BLaER1 (cell line): ENCODE measurements around the gene TENM3.
"Not testable (repeated sequence)": the region's sequence is repeated elsewhere in the genome, so short reads cannot be mapped to it uniquely, and the experiment has no call there.

ENCODE experiments used
- H3K27ac ChIP-seq: shearing (Covaris generic); formaldehyde crosslinking; 2 replicates; pipeline ENCODE4 v1.8.1; 2022
- H3K27me3 ChIP-seq: shearing (Covaris generic); formaldehyde crosslinking; 2 replicates; pipeline ENCODE4 v1.8.1; 2022
- H3K36me3 ChIP-seq: shearing (Covaris generic); formaldehyde crosslinking; 2 replicates; pipeline ENCODE4 v1.8.1; 2022
- H3K4me1 ChIP-seq: shearing (Covaris generic); formaldehyde crosslinking; 2 replicates; pipeline ENCODE4 v1.8.1; 2022
- H3K4me2 ChIP-seq: shearing (Covaris generic); formaldehyde crosslinking; 2 replicates; pipeline ENCODE4 v1.8.1; 2022
- H3K4me3 ChIP-seq: shearing (Covaris generic); formaldehyde crosslinking; 2 replicates; pipeline ENCODE4 v1.8.1; 2022
- H3K9ac ChIP-seq: shearing (Covaris generic); formaldehyde crosslinking; 2 replicates; pipeline ENCODE4 v1.8.1; 2022
- H3K9me3 ChIP-seq: shearing (Covaris generic); formaldehyde crosslinking; 2 replicates; pipeline ENCODE4 v1.8.1; 2022
- H4K20me1 ChIP-seq: shearing (Covaris generic); formaldehyde crosslinking; 2 replicates; pipeline ENCODE4 v1.8.1; 2022
- Cebpa-rat ChIP-seq: shearing (Covaris generic); IDR thresholded peaks from 2 replicates; pipeline ENCODE4 v1.8.1; 2022

The TENM3 gene

DNA sequence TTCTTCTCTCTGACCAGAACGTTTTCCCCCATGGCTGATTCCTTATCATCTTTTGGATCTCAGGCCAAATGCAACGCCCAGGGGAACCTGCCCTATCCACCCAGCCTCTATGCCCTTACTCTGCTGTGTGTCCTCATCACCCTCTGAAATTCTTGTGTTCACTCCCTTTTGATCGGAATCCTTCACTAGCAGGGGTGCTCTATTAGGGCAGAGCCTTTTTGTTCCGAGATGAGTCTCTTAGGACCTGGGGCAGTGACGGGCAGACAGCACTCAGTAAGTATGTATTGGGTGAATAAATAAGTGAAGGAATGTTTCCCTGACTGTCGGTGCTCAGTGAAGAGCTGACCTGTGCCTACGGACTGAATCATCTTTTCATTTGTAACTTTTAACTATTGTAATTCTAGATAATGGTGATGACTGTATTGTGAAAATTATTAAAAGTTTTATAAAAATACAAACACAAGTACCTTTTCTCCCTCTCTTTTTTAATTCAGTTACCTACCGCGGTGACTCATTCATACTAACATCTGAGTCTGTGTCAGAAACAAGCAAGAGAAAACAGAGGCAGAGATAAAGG lies 4.8 kb upstream of the TENM3 start:
- H4K20me1 ChIP-seq: no peaks in the 10 kb centered on the region
- H3K27ac ChIP-seq: no peak overlapping the region
- TF ChIP-seq Cebpa-rat: no peak
- H3K4me2 ChIP-seq: no peak overlapping the region
- no peak overlapping the region for H3K9ac ChIP-seq
- no peaks in the 10 kb centered on the region for H3K27me3 ChIP-seq
- H3K4me3 ChIP-seq: no peak overlapping the region
- no peaks in the 10 kb centered on the region for H3K9me3 ChIP-seq
- no peaks in the 10 kb centered on the region for H3K4me1 ChIP-seq
- no peaks in the 10 kb centered on the region for H3K36me3 ChIP-seq

DNA sequence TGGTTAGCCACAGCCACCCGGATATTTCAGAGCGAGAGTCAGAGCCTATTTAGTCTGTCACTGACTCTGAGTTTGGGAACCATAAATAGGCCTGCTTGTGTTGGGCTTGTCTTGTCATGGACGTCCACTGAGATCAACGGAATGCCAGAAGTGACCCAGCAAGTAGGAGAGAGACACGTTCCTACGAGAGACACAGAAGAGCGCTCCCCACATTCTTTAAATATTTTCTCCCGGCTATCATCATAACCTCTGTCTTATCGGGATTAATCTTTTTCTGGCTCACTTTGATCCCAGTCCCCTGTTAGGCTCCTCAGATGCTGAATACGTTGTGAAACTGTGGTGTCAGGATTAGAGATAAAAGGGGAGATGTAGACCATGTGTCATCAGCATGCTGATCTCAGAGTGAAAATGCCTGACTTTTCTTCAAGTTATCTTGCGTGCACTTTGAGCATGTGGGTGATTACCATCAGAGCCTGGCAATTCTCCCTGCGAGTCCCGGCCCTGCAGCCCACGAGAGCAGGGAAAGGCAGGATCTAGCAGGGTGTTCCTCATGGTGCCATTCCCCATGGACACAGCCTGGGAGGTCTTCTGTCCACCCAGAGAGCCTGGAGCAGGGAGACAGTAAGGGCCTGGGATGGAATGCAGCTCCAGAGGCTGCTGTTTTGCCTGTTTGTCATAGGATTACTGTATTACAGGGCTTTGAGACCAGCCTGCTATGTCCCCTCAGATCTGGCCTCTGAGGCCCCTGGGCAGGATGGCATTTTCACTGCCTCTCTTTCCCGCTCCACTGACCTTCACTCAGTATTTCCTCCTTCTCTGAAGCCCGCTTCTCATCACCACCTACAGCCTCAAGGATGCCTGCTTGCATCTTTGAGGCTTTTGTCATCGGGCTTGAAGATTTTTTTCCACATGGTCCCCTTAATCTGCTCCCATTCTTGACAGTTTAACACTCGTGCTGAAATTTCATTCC lies 2.8 kb upstream of the TENM3 start:
- no peaks in the 10 kb centered on the region for H3K4me1 ChIP-seq
- no peaks in the 10 kb centered on the region for H3K9me3 ChIP-seq
- no peak overlapping the region for H3K4me3 ChIP-seq
- no peaks in the 10 kb centered on the region for H3K36me3 ChIP-seq
- no peak overlapping the region for H3K9ac ChIP-seq
- H3K4me2 ChIP-seq: no peak overlapping the region
- H3K27me3 ChIP-seq: no peaks in the 10 kb centered on the region
- TF ChIP-seq Cebpa-rat: no peak
- no peaks in the 10 kb centered on the region for H4K20me1 ChIP-seq
- H3K27ac ChIP-seq: no peak overlapping the region

DNA sequence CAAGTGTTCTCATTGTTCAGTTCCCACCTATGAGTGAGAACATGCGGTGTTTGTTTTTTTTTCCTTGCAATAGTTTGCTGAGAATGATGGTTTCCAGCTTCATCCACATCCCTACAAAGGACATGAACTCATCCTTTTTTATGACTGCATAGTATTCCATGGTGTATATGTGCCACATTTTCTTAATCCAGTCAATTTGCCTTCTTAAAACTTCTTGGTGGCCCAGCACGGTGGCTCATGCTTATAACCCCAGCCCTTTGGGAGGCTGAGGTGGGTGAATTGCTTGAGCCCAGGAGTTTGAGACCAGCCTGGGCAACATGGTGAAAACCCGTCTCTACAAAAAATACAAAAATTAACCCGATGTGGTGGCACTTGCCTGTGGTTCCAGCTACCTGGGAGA lies 942 bp upstream of the TENM3 start:
- H3K27ac ChIP-seq, H3K4me1 ChIP-seq: not testable (repeated sequence)

DNA sequence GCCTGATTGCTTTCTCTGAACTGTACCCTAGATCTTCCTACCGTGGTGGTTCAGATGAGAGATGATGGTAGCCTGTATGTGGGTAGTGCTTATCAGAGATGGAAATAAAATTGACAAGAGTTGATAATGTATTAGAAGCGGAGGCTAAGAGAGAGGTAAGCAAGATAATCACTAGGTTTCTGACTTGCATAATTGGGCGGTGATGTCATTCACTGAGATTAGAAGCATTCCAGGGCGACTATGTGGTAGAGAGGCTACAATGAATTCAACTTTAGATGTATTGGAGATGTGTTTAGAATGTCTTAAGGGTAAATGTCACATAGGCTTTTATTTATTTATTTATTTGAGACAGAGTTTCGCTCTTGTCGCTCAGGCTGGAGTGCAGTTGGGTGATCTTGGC lies 415 bp upstream of the TENM3 start:
- H3K36me3 ChIP-seq: no peaks in the 10 kb centered on the region
- H3K9me3 ChIP-seq: no peaks in the 10 kb centered on the region
- H3K27me3 ChIP-seq: no peaks in the 10 kb centered on the region
- H4K20me1 ChIP-seq: no peaks in the 10 kb centered on the region
- H3K4me2 ChIP-seq: no peak overlapping the region
- H3K4me3 ChIP-seq: no peak overlapping the region
- TF ChIP-seq Cebpa-rat: no peak
- H3K27ac ChIP-seq: no peak overlapping the region
- no peak overlapping the region for H3K9ac ChIP-seq
- no peaks in the 10 kb centered on the region for H3K4me1 ChIP-seq

More for the DNA sequence above, 942 bp upstream of the TENM3 start:
- H4K20me1 ChIP-seq, H3K9me3 ChIP-seq, H3K36me3 ChIP-seq, H3K9ac ChIP-seq, H3K27me3 ChIP-seq, H3K4me3 ChIP-seq, H3K4me2 ChIP-seq: not testable (repeated sequence)

DNA sequence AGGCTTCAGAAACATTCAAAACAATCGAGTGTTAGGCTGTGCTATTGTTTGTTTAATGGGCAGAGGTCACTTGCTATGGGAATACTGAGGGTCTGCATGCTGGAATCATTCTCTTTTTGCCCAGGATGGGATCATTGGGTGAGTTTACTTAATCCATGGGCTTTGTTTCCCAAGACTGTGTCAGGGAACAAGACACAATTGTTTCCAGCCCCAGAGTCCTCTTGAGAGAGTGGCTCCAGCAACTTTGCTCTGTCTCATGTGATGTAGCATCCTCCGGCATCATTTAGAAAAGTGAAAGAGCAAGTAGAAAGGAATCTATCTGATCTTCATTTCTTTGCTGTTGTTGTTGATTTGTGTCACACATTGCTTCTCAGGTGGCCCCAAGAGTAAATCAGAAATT lies 1.8 kb downstream of the TENM3 start:
- H3K4me2 ChIP-seq: no peak overlapping the region
- no peaks in the 10 kb centered on the region for H3K27me3 ChIP-seq
- no peak overlapping the region for H3K27ac ChIP-seq
- H3K36me3 ChIP-seq: no peaks in the 10 kb centered on the region
- TF ChIP-seq Cebpa-rat: no peak
- H3K4me3 ChIP-seq: no peak overlapping the region
- H3K9me3 ChIP-seq: no peaks in the 10 kb centered on the region
- H3K4me1 ChIP-seq: no peaks in the 10 kb centered on the region
- H4K20me1 ChIP-seq: no peaks in the 10 kb centered on the region
- H3K9ac ChIP-seq: no peak overlapping the region

DNA sequence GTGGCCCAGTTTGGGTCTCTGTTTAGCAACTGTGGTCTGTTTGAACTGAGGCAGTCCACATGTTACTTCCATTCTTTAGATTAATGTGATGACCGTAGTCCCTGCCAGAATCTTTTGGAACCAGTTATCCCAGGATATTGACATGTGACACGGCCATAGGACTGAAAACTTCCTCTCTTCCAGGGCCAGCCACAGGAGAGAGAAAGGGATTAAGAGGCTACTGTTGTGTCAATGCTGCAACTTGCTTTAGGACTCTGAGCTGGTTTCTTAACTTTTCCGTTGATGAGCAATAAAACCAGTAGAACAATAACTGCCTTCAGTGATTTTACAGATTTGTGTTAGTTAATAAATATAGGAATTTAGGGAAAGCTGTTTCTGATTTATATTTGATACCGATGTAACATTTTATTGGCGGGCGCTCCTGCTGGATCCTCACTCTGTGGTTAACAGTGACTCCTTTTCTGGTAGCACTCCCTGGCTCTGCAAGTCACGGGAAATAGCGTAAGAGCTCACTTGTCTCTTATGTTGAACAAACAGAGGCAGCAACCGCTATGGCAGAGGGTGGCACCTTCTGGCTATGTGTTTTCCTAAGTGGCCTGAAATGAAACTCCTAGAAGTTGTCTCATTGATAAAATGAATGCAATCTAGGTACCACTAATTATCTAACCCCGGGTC lies 2.5 kb downstream of the TENM3 start:
- no peak for TF ChIP-seq Cebpa-rat
- Histone ChIP-seq H3K9ac (no peak overlapping the region), H4K20me1 (no peaks in the 10 kb centered on the region), H3K4me3 (no peak overlapping the region), H3K4me2 (no peak overlapping the region), H3K27me3 (no peaks in the 10 kb centered on the region), H3K36me3 (no peaks in the 10 kb centered on the region), H3K9me3 (no peaks in the 10 kb centered on the region), H3K4me1 (no peaks in the 10 kb centered on the region), H3K27ac (no peak overlapping the region)

DNA sequence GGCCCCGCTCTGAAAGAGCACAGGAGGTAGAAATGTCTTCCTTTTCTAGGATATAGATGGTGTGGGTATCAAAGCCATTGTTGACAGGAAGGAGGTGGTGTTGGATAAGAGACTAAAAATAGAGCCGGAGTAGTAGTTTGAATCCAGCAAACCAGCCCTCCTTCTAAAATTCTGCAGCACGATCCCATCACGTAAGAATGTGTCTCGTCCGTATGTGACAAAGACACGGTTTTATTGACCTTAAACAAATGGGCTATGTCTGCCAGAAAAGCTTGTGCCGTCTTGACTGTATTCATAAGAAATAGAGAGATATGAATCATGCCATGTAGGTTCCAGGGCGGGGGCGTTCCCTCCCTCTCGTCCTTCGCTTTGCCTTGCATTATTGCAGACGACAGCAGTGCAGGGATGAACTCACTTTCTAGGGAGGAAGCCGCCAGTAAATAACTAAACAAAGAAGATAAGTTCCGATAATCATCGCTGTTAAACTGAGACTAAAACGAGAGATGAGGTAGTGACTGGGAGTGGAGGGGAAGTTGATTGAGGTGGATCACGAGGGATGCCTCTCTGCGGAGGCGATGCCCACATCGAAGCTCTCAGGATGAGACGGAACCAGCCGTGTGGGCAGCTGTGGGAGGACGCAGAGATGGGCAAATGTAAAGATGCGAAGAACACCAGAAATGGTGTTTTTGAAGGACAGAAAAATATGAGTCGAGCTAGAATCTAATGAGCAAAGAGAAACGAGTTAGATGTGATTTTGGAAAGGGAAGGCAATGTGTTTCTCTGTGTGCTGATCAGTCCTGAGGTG lies 3.4 kb downstream of the TENM3 start:
- Histone ChIP-seq H3K27ac (no peak overlapping the region), H3K9ac (no peak overlapping the region), H3K4me3 (no peak overlapping the region), H4K20me1 (no peaks in the 10 kb centered on the region), H3K36me3 (no peaks in the 10 kb centered on the region), H3K4me1 (no peaks in the 10 kb centered on the region), H3K9me3 (no peaks in the 10 kb centered on the region), H3K27me3 (no peaks in the 10 kb centered on the region), H3K4me2 (no peak overlapping the region)
- TF ChIP-seq Cebpa-rat: no peak

DNA sequence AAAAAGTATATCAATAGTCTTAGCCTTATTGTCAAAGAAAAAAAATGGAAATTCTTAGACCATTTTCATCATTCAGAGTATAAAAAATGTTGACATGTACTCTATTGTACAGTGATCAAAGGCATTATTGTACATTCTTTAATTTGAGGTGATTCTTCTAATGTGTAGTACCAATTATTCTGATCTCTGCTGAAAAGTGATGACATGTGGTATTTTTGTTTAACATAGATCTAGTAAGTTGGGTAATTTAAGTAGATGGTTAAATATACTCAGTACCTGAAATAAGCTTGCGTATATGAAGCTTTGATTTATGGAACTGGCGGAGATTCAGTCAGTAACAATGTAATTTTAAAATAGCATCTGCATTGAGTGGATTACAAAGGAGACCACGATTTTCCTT lies 5.1 kb downstream of the TENM3 start:
- Histone ChIP-seq H3K4me1 (no peaks in the 10 kb centered on the region), H3K9me3 (no peaks in the 10 kb centered on the region), H4K20me1 (no peaks in the 10 kb centered on the region), H3K36me3 (no peaks in the 10 kb centered on the region), H3K9ac (no peak overlapping the region), H3K27me3 (no peaks in the 10 kb centered on the region), H3K27ac (no peak overlapping the region), H3K4me3 (no peak overlapping the region), H3K4me2 (no peak overlapping the region)
- no peak for TF ChIP-seq Cebpa-rat

DNA sequence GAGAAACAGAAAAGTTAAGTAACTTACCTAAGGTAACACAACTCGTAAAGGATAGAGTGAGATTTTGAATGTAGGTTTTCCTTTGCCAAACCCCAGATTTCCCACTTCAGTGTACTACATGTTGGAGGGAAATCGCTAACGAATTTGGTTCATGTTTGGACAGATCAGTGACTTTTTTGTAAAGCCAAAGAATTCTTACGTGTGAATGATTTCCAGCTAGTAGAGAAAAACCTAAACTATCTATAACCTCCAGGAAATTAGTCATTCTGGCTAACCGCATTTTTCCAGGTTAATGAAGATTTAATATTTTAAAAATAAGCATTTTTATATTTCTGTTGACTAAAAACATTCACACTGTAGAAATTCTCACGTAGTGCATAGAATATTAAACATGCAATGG lies 7.2 kb downstream of the TENM3 start:
- Histone ChIP-seq H3K27ac (no peak overlapping the region), H3K27me3 (no peaks in the 10 kb centered on the region), H3K4me3 (no peak overlapping the region), H3K4me2 (no peak overlapping the region), H3K9me3 (no peaks in the 10 kb centered on the region), H3K9ac (no peak overlapping the region), H3K4me1 (no peaks in the 10 kb centered on the region), H3K36me3 (no peaks in the 10 kb centered on the region), H4K20me1 (no peaks in the 10 kb centered on the region)
- TF ChIP-seq Cebpa-rat: no peak
